ENCODE results near the gene MTUS2.

MTUS2 gene

DNA sequence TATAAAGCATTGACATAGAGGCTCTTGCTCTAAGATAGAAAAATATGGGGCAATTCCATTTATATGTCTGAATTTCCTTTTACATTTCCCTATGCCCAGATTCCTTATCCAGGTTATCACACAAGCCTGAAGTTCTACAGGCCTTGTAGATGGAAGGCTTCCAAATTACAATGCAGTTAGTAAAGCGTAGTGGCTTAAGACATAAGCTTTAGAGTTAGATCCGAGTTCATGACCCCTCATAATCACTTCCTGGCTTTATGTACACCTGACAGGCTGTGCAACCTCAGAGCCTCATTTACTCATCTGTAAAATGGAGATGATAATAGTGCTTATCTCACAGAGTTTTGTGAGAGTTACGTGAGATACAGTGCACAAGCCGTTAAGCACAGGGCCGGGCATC lies 601.9 kb downstream of the MTUS2 start:
- Histone ChIP-seq H3K9ac (ENCODE audit: low read length) (no peak overlapping the region), H3K36me3 (ENCODE audit: control insufficient read depth, insufficient read depth, low read length) (no peaks in the 10 kb centered on the region)

DNA sequence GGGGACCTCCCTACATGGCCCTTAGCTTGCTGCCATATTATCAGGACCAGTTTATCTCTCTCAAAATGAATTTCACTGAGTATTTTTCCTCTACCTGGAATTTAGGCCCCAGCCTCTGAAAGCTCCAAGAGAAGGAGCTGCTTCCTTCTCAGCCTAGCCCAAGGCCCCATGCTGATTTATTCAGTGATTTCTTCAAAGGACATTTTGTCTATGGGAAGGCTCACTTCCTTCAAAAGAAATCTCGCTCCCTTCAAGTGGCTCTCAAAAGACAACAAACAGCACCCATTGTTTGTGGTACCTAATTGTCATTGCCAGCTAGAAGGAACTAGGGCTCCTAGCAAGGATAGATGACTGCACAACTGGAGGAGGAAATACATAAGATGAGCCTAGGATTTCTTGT lies 602.9 kb downstream of the MTUS2 start:
- Histone ChIP-seq H3K9ac (ENCODE audit: low read length) (no peak overlapping the region), H3K4me1 (ENCODE audit: control insufficient read depth, insufficient read depth, low read length) (no peaks in the 10 kb centered on the region), H3K9me3 (ENCODE audit: control insufficient read depth, low read length) (no peaks in the 10 kb centered on the region), H3K4me3 (ENCODE audit: low read length) (no peak overlapping the region), H3K27me3 (ENCODE audit: control insufficient read depth, insufficient read depth, low read length) (peaks cover 12% of the 10 kb centered on the region), H3K36me3 (ENCODE audit: control insufficient read depth, insufficient read depth, low read length) (no peaks in the 10 kb centered on the region)

More for the DNA sequence above, 601.9 kb downstream of the MTUS2 start:
- H3K9me3 ChIP-seq (ENCODE audit: control insufficient read depth, low read length) = no peaks in the 10 kb centered on the region
- peaks cover 2% of the 10 kb centered on the region for H3K27me3 ChIP-seq (ENCODE audit: control insufficient read depth, insufficient read depth, low read length)
- no peaks in the 10 kb centered on the region for H3K4me1 ChIP-seq (ENCODE audit: control insufficient read depth, insufficient read depth, low read length)
- H3K4me3 ChIP-seq (ENCODE audit: low read length) = no peak overlapping the region

DNA sequence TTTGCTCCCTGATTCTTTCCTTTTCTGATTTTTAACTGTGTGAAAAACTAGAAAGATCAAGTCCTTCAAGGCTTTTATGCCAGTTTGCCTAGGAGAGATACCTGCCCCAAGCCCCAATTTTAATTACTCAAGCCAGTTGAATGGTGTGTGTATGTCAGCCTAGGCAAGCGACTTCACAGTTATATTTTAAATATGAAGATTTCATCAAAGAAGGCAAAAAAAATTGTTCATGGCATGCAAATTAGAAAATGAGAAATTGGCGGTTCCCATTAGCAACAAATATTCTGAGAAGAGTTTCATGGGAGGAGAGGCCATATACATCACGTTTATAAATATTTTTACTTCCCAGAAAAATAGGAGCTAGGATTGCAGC lies 607.8 kb downstream of the MTUS2 start:
- Histone ChIP-seq H3K9ac (ENCODE audit: low read length) (no peak overlapping the region), H3K27me3 (ENCODE audit: control insufficient read depth, insufficient read depth, low read length) (peaks cover 26% of the 10 kb centered on the region), H3K4me3 (ENCODE audit: low read length) (no peak overlapping the region), H3K36me3 (ENCODE audit: control insufficient read depth, insufficient read depth, low read length) (no peaks in the 10 kb centered on the region), H3K4me1 (ENCODE audit: control insufficient read depth, insufficient read depth, low read length) (no peaks in the 10 kb centered on the region), H3K9me3 (ENCODE audit: control insufficient read depth, low read length) (no peaks in the 10 kb centered on the region)

DNA sequence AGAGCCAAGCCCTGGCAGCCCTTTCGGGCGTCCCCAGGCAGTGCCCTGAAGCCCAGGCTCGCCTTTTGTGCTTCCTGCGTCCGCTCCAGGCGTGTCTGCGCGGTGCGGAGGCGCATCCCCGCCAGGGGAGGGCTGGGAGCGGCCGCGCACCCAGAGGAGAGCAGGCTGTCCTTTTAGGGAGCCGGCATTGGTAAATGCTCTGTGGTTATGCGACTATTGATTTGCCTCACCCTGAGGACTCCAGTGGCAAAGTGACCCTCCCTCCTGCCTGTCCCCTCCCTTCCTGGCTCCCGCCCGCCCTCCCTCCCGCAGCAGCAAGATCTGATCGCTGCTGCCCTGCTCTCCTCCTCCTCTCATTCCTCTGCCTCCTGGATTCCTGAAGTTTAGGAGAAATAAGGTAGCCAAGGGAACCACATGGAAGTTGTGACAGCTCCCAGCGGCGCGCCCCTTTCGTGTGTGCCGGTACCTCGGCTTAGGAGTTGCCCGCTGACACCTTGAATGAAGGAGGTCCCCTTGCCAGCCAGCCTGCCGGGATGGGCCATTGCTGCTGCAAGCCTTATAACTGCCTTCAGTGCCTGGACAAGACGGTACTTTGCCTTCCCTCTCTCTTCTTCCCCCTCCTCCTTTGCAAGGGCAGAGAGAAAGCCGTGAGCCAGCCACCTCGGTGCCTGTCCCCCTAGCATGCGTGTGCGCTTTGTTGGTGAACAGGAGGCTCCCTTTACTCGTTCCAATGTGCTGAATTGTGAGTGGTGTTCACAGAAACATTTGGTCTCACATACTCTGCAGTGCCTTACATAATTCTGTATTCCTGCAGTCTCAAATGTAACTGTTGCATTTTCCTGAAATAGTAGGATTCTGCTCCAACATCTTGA lies 608.4 kb downstream of the MTUS2 start:
- H3K36me3 ChIP-seq (ENCODE audit: control insufficient read depth, insufficient read depth, low read length) = no peaks in the 10 kb centered on the region
- no peak overlapping the region for H3K9ac ChIP-seq (ENCODE audit: low read length)
- H3K9me3 ChIP-seq (ENCODE audit: control insufficient read depth, low read length) = no peaks in the 10 kb centered on the region
- peaks cover 26% of the 10 kb centered on the region for H3K27me3 ChIP-seq (ENCODE audit: control insufficient read depth, insufficient read depth, low read length)
- no peaks in the 10 kb centered on the region for H3K4me1 ChIP-seq (ENCODE audit: control insufficient read depth, insufficient read depth, low read length)
- no peak overlapping the region for H3K4me3 ChIP-seq (ENCODE audit: low read length)

DNA sequence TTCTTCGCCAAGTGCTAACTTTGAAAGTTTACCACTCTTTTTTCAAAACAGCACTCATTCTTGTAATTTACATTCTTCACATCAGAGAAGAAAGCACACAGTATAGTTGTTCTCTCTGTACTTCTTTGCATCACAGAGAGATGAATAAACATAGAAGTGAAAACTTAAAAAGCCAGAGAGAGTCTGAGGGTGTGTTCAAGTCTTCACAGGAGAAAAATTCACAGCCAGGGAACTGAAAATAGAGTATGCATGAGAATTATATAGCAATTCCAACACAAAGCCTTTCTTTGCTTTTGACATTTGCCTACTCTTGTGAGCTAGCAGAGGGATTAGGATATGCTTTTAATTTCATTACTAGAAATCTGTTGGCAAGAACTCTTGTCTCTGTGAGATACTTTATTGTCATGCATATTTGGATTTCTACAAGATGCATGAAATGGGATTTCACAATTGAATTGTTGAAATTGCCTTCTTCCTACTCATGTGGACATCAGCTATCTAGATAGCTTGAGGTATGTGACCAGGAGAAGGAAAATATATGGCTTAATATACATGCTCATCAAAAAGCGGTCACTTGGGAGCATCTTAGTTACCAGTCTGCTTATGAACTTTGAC lies 609.3 kb downstream of the MTUS2 start:
- Histone ChIP-seq H3K36me3 (ENCODE audit: control insufficient read depth, insufficient read depth, low read length) (no peaks in the 10 kb centered on the region), H3K9me3 (ENCODE audit: control insufficient read depth, low read length) (no peaks in the 10 kb centered on the region), H3K27me3 (ENCODE audit: control insufficient read depth, insufficient read depth, low read length) (peaks cover 26% of the 10 kb centered on the region), H3K4me1 (ENCODE audit: control insufficient read depth, insufficient read depth, low read length) (no peaks in the 10 kb centered on the region), H3K9ac (ENCODE audit: low read length) (no peak overlapping the region), H3K4me3 (ENCODE audit: low read length) (no peak overlapping the region)

DNA sequence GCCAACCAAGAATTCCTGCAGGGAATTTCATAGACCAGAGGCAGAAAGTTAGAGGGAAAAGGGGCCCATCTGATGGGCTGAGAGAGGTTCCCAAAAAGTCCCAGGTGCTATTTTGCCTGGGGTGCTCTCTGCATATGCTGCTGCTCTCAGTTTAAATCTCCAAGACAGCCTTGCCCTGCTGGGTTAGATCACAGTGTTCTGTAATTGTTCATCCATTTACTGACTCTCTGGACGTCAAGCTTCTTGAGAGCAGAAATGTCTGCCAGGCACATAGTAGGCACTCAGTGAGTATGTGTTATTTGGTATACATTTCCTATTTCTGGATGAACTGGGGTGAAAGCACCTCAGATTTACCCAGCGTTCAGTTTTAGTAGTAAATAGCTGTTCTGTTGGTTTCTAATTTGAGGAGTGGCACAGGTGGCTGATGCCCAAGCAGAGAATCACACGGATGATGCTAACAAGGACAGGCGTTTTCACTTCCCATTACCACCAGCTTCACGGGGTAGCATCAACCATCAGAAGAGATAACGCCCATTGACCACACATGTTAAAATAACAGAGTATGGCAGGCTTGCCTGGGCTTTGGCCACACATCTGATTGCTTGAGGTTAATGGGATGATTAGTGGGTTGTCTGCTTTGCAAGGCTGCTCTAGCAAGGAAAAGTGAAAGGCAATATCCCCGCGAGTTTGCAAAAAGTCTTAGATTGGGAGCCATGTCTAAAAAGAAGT lies 614.2 kb downstream of the MTUS2 start:
- Histone ChIP-seq H3K4me3 (ENCODE audit: low read length) (no peak overlapping the region), H3K9me3 (ENCODE audit: control insufficient read depth, low read length) (no peaks in the 10 kb centered on the region)

DNA sequence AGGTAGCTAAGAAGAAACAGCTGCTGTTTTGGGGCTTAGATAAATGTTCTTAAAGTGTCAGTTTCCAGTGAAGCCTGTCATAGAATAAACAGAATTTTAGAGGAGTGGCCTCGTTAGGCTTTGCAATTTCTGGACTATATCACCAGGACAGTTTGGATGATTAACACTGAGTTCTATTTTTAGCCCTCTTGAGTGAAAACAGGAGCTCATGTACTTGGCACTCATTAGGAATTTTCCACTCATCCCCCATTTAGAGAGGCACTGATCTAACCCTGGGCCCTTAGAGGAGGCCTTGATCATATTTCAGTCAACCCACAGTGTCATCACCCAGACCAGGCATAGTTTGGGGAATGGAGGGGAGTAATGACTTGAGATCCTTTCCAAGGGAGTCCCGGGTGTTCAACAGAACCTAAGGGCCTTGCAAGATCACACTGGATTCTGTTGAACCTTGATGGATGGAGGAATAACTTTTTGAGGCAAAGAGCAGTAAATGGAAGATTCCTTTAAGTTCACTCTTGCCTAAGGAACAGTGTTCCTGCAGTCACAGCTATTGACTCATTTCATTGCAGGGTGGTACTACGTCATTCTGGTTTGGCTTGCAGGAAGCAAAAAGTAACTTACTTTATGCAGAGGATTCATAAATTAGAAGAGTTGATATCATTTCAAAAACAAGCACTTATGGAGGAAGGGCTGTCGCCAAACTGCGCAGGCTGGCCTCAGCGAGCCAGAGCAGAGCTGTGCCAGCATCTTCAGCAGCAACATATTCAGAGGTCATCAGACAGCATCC lies 615.2 kb downstream of the MTUS2 start:
- no peaks in the 10 kb centered on the region for H3K27me3 ChIP-seq (ENCODE audit: control insufficient read depth, insufficient read depth, low read length)
- no peaks in the 10 kb centered on the region for H3K4me1 ChIP-seq (ENCODE audit: control insufficient read depth, insufficient read depth, low read length)
- no peak overlapping the region for H3K4me3 ChIP-seq (ENCODE audit: low read length)
- no peaks in the 10 kb centered on the region for H3K36me3 ChIP-seq (ENCODE audit: control insufficient read depth, insufficient read depth, low read length)
- H3K9me3 ChIP-seq (ENCODE audit: control insufficient read depth, low read length) = no peaks in the 10 kb centered on the region
- H3K9ac ChIP-seq (ENCODE audit: low read length) = no peak overlapping the region

More for the DNA sequence above, 614.2 kb downstream of the MTUS2 start:
- H3K27me3 ChIP-seq (ENCODE audit: control insufficient read depth, insufficient read depth, low read length) = peaks cover 2% of the 10 kb centered on the region
- H3K4me1 ChIP-seq (ENCODE audit: control insufficient read depth, insufficient read depth, low read length) = no peaks in the 10 kb centered on the region
- H3K9ac ChIP-seq (ENCODE audit: low read length) = no peak overlapping the region
- H3K36me3 ChIP-seq (ENCODE audit: control insufficient read depth, insufficient read depth, low read length) = no peaks in the 10 kb centered on the region

DNA sequence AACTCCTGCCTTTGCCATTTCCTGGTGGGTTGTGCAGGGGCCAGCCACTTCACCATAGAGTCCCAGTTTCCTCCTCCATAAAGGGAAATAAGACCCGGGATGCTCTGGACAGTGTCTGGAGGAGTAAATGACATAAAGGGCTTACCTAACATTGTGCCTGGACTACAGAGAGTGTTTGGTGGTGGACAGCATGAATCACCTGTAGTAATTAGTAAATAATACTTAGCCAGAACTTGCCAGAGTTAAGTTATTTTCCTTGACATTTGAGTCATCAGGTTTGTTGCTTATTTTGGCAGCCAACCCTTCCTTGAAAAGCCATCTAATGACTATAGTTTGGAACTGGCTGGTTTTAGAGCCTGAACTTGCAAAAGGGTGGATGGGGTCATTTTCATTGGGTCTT lies 616.2 kb downstream of the MTUS2 start:
- H3K27me3 ChIP-seq (ENCODE audit: control insufficient read depth, insufficient read depth, low read length) = no peaks in the 10 kb centered on the region
- no peak overlapping the region for H3K9ac ChIP-seq (ENCODE audit: low read length)
- H3K9me3 ChIP-seq (ENCODE audit: control insufficient read depth, low read length) = no peaks in the 10 kb centered on the region
- no peaks in the 10 kb centered on the region for H3K4me1 ChIP-seq (ENCODE audit: control insufficient read depth, insufficient read depth, low read length)
- H3K4me3 ChIP-seq (ENCODE audit: low read length) = no peak overlapping the region
- H3K36me3 ChIP-seq (ENCODE audit: control insufficient read depth, insufficient read depth, low read length) = no peaks in the 10 kb centered on the region

DNA sequence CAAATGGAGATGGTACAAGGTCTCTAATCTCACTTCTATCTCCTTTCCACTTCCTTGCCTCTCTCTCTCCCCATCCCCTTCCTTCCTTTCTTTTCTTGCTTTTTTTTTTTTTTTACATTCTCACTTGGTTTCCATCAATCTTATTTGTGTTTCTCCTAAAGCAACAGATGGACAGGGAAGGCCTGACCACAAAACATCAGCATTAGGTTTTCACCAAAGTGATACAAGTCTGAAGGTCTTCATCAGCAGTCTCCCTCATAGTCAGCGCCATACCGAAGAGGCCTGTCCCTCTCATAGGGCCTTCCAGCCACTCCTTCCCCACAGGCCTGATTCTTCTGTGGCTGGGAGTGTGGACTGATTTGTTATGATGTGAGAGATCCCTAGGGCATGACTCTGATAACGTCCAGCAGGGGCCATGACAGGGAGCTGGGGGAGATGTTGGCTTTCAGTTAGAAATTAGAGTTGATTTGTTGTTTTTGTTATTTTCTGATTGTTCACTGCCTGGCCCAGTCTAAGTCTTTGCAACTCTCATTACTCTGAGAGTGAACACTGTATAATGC lies 616.7 kb downstream of the MTUS2 start:
- H3K36me3 ChIP-seq (ENCODE audit: control insufficient read depth, insufficient read depth, low read length) = no peaks in the 10 kb centered on the region
- H3K9ac ChIP-seq (ENCODE audit: low read length) = no peak overlapping the region
- no peaks in the 10 kb centered on the region for H3K4me1 ChIP-seq (ENCODE audit: control insufficient read depth, insufficient read depth, low read length)
- no peak overlapping the region for H3K4me3 ChIP-seq (ENCODE audit: low read length)
- H3K9me3 ChIP-seq (ENCODE audit: control insufficient read depth, low read length) = no peaks in the 10 kb centered on the region
- H3K27me3 ChIP-seq (ENCODE audit: control insufficient read depth, insufficient read depth, low read length) = no peaks in the 10 kb centered on the region

DNA sequence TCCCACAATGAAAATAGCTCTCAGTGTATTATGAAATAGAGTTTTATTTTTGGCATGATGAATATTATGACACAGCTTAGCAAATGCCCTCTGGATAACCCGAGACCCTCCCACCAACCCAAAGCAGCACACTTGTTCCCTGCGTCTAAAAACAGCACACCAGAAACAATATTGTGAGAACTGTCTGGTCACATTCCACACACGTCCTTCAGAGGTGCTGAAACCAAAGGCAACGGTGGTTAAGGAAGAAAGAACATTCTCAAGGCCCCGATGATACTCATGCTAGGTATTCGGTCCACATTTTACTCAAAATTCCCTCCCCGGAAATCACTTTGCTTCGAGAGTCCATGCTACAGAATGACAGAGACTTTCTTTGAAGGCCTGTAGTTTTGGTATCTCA lies 618.6 kb downstream of the MTUS2 start:
- Histone ChIP-seq H3K4me1 (ENCODE audit: control insufficient read depth, insufficient read depth, low read length) (no peaks in the 10 kb centered on the region), H3K9me3 (ENCODE audit: control insufficient read depth, low read length) (no peaks in the 10 kb centered on the region), H3K9ac (ENCODE audit: low read length) (no peak overlapping the region), H3K4me3 (ENCODE audit: low read length) (no peak overlapping the region), H3K36me3 (ENCODE audit: control insufficient read depth, insufficient read depth, low read length) (no peaks in the 10 kb centered on the region), H3K27me3 (ENCODE audit: control insufficient read depth, insufficient read depth, low read length) (no peaks in the 10 kb centered on the region)

DNA sequence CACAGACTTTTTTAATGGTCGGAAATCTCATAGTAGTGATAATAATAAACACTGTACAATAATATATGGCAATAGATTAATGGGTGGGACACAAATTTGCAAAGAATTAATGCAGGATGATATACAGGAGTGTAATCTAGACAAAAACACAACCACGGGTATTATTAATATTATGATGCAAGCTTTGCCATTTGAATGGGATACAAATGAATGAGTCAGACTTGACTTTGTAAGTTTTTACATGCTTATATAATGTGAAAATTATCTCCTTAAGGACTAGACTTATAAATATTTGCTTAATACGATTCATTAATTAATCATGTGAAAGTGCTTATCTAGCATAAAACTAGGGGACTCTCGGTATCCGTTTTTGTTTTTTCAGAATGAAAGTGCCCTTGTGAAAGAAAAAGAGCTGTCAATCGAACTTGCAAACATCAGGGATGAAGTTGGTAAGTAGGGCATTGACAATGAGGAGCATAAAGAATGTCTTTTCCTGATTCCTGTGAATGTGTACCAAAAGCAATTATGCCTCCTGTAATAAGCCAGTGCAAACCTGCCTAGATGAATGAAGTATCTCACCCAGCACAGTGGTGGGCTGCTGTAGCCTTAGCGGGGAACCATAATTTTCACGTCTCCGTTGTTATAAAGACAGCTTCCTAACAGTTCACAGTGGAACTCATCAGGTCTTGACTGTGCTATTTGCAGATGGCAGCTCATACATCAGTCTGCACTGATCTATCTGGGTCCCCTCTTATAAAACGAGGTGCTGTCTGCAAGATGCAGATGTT lies 619.7 kb downstream of the MTUS2 start:
- Histone ChIP-seq H3K27me3 (ENCODE audit: control insufficient read depth, insufficient read depth, low read length) (no peaks in the 10 kb centered on the region), H3K4me1 (ENCODE audit: control insufficient read depth, insufficient read depth, low read length) (no peaks in the 10 kb centered on the region), H3K36me3 (ENCODE audit: control insufficient read depth, insufficient read depth, low read length) (no peaks in the 10 kb centered on the region), H3K9ac (ENCODE audit: low read length) (no peak overlapping the region), H3K9me3 (ENCODE audit: control insufficient read depth, low read length) (no peaks in the 10 kb centered on the region), H3K4me3 (ENCODE audit: low read length) (no peak overlapping the region)

All from mucosa of stomach (tissue), 1 donor.